NCI-H1417 (cell line): ENCODE results near the gene FRMPD4.

Experiments
- DNase-seq, 3 experiments: peaks; one replicate each; lab custom pipeline; 2025; lab: John Stamatoyannopoulos, UW

The FRMPD4 gene

DNA sequence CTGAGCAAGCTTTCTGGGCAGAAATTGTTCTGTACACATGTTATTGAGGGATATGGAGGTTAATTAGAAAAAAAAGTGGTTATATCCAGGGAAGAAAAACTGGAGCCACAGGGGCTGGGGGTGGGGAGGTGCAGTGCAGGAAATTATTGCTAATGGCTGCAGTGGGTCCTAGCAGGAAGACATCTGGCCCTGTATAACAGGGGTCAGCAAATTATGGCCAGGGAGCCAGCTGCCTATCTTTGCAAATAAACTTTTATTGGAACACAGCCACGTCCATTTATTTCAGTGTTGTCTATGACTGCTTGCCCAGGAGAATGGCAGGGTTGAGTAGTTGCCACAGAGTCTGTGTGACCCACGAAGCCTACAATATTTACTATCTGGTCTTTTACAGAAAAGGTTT is 629.6 kb downstream of the FRMPD4 start:
- DNase-seq = peak in 2 of 3 experiments; percentile 25 to 73

DNA sequence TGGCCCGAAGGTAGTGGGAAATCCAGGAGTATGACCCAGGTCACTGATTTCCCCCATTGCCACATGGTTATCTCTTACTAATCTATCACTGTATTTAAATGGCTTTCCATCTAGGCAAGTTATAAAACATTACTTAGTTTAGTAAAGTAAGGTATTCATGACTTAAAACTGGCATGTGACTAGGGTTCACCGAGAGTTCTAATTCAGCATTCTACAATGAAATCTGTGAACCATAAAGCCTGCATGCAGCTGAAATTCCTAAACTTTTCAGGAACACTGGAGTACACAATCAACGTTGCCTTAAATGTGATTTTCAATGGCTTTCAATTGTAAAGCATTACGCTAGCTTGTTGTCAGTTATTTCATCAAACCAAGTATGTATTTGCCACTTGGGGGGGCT is 630.2 kb downstream of the FRMPD4 start:
- no peak for DNase-seq

DNA sequence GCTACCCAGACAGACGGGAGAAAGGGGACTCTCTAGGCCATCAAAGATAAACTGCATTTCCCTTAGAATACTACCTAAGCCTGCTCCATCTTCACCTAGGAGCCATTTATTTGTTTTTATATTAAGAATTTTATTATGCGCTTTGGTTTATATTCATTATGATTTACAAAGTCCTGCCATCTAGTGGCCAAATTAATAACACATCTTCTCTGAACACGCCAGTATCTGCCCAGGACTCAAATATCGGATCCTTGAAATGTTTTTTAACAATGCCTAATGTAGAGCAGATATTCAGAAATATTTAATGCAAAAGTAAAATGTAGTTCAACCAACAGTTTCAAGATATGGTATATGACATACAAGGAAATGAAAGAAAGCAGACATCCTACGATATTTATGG is 632.2 kb downstream of the FRMPD4 start:
- peak in 2 of 3 experiments; percentile 23 to 74 for DNase-seq

DNA sequence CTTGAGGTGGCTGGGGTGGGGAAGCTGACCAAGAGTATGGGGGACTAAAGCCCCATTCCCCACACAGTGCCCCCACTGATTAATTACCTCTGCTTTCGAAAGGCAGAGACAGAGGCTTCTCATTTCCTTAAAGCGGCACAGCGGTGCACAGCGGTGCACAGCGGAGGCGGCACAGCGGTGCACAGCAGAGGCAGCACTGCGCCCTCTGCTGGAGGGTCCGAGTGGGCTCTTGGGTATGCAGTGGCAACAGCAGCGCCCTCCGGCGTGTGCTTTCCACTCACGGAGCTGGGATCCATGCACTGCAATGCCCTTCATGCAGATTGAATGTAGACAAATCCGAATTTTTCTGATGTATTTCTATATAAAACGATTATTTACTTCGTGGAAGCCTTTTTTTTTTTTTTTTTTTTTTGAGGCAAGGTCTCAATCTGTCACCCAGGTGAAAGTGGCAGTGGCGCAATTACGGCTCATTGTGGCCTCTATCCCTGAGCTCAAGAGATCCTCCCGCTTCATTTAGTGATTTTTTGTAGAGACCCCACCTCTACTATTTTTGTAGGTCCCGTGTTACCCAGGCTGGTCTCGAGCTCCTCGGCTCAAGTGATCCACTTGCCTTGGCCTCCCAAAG is 633.3 kb downstream of the FRMPD4 start:
- peak in 1 of 3 experiments; percentile 28 for DNase-seq
